HepG2 (cell line): ENCODE data around the gene UBE3B. TPM values are rescaled to one million over a fixed set of nuclear protein-coding genes. Genes with fewer than 3 reads are reported as not detected.

Source experiments
- NFKB2 ChIP-seq: sonication (generic); formaldehyde crosslinking; IDR thresholded peaks from 2 replicates; pipeline ENCODE4 v1.4.0; 2020; ENCODE audit warnings: missing genetic modification reagents, borderline replicate concordance
- NFRKB ChIP-seq: fragments of 450-650 bp; IDR thresholded peaks from 2 replicates; pipeline ENCODE4 v1.6.1; 2017
- NR2F2 ChIP-seq: IDR thresholded peaks from 2 replicates; pipeline ENCODE4 v1.6.1; 2012; ENCODE audit warnings: low read depth, inconsistent platforms, borderline replicate concordance
- NR3C1 ChIP-seq: sonication (generic); formaldehyde crosslinking; IDR thresholded peaks from 2 replicates; pipeline ENCODE4 v1.4.0; 2020; ENCODE audit warnings: missing genetic modification reagents
- PBX3 ChIP-seq: sonication (generic); formaldehyde crosslinking; IDR thresholded peaks from 2 replicates; pipeline ENCODE4 v1.8.1; 2023; ENCODE audit warnings: missing genetic modification reagents, inconsistent platforms, borderline replicate concordance
- PRPF4 ChIP-seq: fragments of 200-400 bp; formaldehyde crosslinking; IDR thresholded peaks from 2 replicates; pipeline ENCODE4 v1.6.1; 2016; ENCODE audit warnings: low read length, low read depth; ENCODE audit not compliant: poor library complexity, severe bottlenecking
- RXRB ChIP-seq: IDR thresholded peaks from 2 replicates; pipeline ENCODE4 v1.6.1; 2016; ENCODE audit warnings: borderline replicate concordance, missing genetic modification reagents, missing compliant biosample characterization
- ZNF704 ChIP-seq: sonication (generic); formaldehyde crosslinking; IDR thresholded peaks from 2 replicates; pipeline ENCODE4 v1.8.1; 2023; ENCODE audit warnings: mild to moderate bottlenecking, inconsistent platforms, moderate library complexity, missing genetic modification reagents, borderline replicate concordance
- polyA plus RNA-seq, 8 experiments: library from polyadenylated mRNA; depleted of rRNA in 3 of 8; stranded (reverse) in 7 of 8; unstranded in 1 of 8; fragments of >200 nt; fragmentation: Illumina TruSeq in 4 of 8; extraction: Trizol in 4 of 8; gene quantifications; 2 replicates each; pipeline versions ENCODE4 v1.2.1 to v1.2.3, GENCODE V29; 2011 to 2016; ENCODE audit warnings: low read depth in 4 of 8, missing spikeins in 1 of 8, mixed read lengths in 1 of 8; ENCODE audit not compliant: insufficient read depth in 1 of 8
- total RNA-seq, 5 experiments: library from RNA; depleted of rRNA; stranded (reverse); fragments of >200 nt; fragmentation: Illumina TruSeq; extraction: Trizol; gene quantifications; 2 replicates each; pipeline ENCODE4 v1.2.3, GENCODE V29; 2016; ENCODE audit warnings: low read depth in 1 of 5
- TF ChIP-seq, protein P1 (sequence below): sonication (generic); formaldehyde crosslinking; IDR thresholded peaks from 2 replicates; pipeline ENCODE4 v1.4.0; 2020; ENCODE audit warnings: mild to moderate bottlenecking, missing genetic modification reagents, borderline replicate concordance

UBE3B gene
- total and polyA plus RNA-seq, 2 of the 13 experiments (the other 11 are each of a cell fraction or from before 2014, with no cell fraction given), result 22.7 to 25.3 TPM

DNA sequence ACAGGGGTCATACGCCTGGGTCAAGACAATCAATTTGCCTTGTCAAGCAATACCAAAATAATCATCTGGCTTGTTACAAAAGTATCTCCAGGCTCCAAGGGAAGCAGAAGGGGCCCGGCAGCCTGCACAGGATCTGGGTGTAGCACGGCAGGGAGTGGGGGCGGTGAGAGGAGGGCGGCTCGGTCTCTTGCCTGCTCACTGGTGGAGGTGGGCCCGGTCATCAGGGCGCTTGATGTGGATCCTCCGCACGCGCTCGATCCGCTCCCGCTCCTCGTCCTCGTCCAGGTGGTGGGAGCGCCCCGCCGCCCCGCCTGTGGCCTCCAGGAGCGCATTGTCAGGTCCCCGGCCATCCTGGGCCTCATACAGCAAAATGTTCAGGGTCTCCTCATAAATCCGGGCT is 26.0 kb upstream of the UBE3B start (continued):
- TF ChIP-seq PBX3 (CRISPR knock-in tag) (no peak), RXRB (CRISPR knock-in tag) (no peak), NFKB2 (CRISPR knock-in tag) (no peak), ZNF704 (no peak), NFRKB (no peak), NR2F2 (no peak), NR3C1 (CRISPR knock-in tag) (no peak), PRPF4 (no peak)
- TF ChIP-seq, protein P1, sequence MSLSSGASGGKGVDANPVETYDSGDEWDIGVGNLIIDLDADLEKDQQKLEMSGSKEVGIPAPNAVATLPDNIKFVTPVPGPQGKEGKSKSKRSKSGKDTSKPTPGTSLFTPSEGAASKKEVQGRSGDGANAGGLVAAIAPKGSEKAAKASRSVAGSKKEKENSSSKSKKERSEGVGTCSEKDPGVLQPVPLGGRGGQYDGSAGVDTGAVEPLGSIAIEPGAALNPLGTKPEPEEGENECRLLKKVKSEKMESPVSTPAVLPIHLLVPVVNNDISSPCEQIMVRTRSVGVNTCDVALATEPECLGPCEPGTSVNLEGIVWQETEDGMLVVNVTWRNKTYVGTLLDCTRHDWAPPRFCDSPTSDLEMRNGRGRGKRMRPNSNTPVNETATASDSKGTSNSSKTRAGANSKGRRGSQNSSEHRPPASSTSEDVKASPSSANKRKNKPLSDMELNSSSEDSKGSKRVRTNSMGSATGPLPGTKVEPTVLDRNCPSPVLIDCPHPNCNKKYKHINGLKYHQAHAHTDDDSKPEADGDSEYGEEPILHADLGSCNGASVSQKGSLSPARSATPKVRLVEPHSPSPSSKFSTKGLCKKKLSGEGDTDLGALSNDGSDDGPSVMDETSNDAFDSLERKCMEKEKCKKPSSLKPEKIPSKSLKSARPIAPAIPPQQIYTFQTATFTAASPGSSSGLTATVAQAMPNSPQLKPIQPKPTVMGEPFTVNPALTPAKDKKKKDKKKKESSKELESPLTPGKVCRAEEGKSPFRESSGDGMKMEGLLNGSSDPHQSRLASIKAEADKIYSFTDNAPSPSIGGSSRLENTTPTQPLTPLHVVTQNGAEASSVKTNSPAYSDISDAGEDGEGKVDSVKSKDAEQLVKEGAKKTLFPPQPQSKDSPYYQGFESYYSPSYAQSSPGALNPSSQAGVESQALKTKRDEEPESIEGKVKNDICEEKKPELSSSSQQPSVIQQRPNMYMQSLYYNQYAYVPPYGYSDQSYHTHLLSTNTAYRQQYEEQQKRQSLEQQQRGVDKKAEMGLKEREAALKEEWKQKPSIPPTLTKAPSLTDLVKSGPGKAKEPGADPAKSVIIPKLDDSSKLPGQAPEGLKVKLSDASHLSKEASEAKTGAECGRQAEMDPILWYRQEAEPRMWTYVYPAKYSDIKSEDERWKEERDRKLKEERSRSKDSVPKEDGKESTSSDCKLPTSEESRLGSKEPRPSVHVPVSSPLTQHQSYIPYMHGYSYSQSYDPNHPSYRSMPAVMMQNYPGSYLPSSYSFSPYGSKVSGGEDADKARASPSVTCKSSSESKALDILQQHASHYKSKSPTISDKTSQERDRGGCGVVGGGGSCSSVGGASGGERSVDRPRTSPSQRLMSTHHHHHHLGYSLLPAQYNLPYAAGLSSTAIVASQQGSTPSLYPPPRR, result no peak
